GM21423 (cell line): ENCODE measurements around the gene CRCP.
"Not testable (repeated sequence)": the region's sequence is repeated elsewhere in the genome, so short reads cannot be mapped to it uniquely, and the experiment has no call there.

Experiments used
- ATAC-seq: cut with Tn5 transposase; IDR thresholded peaks from one replicate; pipeline ENCODE4 v1.9.1; 2021; ENCODE audit warnings: mild to moderate bottlenecking, moderate library complexity; ENCODE audit not compliant: unreplicated experiment

Gene CRCP

GRCh38 chr7:66114743-66115649 is at the start of gene CRCP:
Gene CRCP (plus strand): TSS chr7:66114847. CDS start chr7:66114963, 116 bp downstream.
- peak; percentile 91 for ATAC-seq

- ATAC-seq, result no peak
These were observed 44.9 kb upstream of the CRCP start for GRCh38 chr7:66069732-66070131.

GRCh38 chr7:66070222-66070621 is 44.4 kb upstream of the CRCP start:
- no peak for ATAC-seq

- ATAC-seq, result not testable (repeated sequence)
These were observed 42.4 kb upstream of the CRCP start for GRCh38 chr7:66072208-66072607.

GRCh38 chr7:66075590-66076461 is 38.8 kb upstream of the CRCP start, which contains the start of gene ASL:
Gene ASL (plus strand): TSS chr7:66075819. CDS start chr7:66076082, 263 bp downstream.
- peak; percentile 99 for ATAC-seq

- no peak for ATAC-seq
These were observed 38.0 kb upstream of the CRCP start for GRCh38 chr7:66076462-66077329.

GRCh38 chr7:66078067-66078466 is 36.6 kb upstream of the CRCP start:
- no peak for ATAC-seq

GRCh38 chr7:66082083-66082482 is 32.6 kb upstream of the CRCP start:
- ATAC-seq, result no peak

GRCh38 chr7:66082886-66083415 is 31.7 kb upstream of the CRCP start:
- no peak for ATAC-seq

GRCh38 chr7:66083677-66084076 is 31.0 kb upstream of the CRCP start:
- ATAC-seq, result no peak

GRCh38 chr7:66088861-66089838 is 25.5 kb upstream of the CRCP start:
- ATAC-seq, result no peak

GRCh38 chr7:66092654-66093053 is 22.0 kb upstream of the CRCP start:
- no peak for ATAC-seq

GRCh38 chr7:66095010-66095409 is 19.6 kb upstream of the CRCP start:
- ATAC-seq, result no peak

- ATAC-seq, result no peak
These were observed 15.5 kb upstream of the CRCP start for GRCh38 chr7:66099232-66099550.

- peak; percentile 78 for ATAC-seq
These were observed 14.9 kb upstream of the CRCP start for GRCh38 chr7:66099551-66100407.

- no peak for ATAC-seq
These were observed 14.1 kb upstream of the CRCP start for GRCh38 chr7:66100408-66101050.

GRCh38 chr7:66102168-66102567 is 12.5 kb upstream of the CRCP start:
- ATAC-seq, result not testable (repeated sequence)

- not testable (repeated sequence) for ATAC-seq
These were observed 10.7 kb upstream of the CRCP start for GRCh38 chr7:66103994-66104393.
